Globus pallidus (tissue), 1 donor: ENCODE measurements around the gene CHRNB1.

Experiments
- DNase-seq: peaks from one replicate; pipeline ENCODE4 v3.0.0-alpha.2; 2015; ENCODE audit warnings: low spot score

The CHRNB1 gene

DNA sequence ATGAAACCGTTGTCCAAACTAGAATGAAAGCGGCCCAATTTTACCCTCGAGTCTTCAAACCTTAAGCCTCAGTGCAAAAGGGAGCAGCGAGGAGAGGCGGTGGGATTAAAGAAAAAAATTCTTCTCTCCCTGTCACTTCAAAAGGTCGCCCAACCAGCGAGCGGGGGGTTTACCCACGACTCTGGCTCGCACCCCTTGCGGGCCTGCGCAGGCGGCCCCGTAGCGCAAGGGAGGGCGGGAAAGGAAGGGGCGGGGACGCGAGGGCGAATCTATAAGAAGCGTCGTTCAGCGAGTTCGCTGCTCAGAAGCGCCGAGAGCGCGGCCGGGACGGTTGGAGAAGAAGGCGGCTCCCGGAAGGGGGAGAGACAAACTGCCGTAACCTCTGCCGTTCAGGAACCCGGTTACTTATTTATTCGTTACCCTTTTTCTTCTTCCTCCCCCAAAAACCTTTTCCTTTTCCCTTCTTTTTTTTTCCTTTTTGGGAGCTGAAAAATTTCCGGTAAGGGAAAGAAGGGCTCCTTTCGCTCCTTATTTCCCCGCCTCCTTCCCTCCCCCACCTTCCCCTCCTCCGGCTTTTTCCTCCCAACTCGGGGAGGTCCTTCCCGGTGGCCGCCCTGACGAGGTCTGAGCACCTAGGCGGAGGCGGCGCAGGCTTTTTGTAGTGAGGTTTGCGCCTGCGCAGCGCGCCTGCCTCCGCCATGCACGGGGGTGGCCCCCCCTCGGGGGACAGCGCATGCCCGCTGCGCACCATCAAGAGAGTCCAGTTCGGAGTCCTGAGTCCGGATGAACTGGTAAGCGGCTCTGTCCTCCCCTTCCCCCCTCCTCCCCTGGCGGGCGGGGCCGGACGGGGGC, 39.4 kb downstream of the CHRNB1 start, which contains the start of gene POLR2A:
TSS of gene POLR2A (plus strand) at position 300 of the 852 bp plus-strand sequence.
- DNase-seq, result peak; percentile 98

DNA sequence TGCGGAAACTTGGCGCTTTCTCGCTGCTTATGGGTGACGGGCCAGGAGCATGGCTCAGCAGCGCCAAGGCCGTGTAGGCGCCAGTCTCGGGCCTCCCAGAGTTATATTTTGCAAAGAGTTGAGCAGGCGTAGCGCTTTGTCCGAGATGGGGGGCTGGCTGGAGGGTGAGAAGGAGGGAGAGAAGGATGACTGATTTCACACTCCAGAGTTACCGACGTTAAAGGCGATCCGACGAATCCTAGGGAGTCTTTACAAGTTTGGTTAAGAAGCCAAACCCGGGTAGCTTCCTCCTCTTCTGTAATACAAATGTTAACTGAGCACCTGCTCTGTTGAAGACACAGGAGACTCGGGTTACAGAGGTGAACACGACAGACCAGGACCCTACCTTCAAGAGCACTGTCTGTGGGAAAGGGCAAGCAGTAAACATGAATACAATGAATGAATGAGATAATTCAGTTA, 40.1 kb downstream of the CHRNB1 start:
- DNase-seq, result no peak

DNA sequence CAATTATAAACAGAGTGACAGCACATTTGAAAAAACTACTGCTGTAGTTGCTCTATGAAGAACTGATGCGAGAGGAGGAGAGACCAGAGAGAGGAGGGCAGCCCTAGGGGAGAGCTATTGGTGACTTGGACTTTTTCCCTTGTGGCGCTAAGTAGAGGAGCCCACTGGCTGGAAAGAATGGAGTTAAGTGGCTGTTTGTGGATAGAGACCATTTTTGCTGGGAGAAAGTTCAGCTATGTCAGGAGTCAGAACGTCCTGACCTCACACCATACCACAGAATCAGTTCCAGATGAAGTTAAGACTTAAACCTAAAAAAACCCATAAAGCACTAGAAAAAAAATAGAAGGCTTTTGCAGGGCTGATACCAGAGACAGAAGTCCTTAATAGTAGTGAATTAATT, 41.3 kb downstream of the CHRNB1 start:
- DNase-seq, result no peak

DNA sequence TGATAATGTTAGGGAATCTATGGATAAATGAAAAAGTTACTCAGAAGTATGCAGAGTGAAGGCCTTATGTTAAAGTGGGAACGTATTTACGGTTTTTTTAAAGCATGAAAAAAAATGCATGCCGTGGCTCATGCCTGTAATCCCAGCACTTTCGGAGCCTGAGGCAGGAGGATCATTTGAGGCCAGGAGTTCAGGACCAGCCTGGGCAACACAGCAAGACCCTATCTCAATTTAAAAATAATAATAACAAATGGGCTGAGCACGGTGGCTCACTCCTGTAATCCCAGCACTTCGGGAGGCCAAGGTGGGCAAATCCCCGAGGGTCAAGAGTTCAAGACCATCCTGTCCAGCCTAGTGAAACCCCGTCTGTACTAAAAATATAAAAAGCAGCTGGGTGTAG, 45.3 kb downstream of the CHRNB1 start:
- no peak for DNase-seq

DNA sequence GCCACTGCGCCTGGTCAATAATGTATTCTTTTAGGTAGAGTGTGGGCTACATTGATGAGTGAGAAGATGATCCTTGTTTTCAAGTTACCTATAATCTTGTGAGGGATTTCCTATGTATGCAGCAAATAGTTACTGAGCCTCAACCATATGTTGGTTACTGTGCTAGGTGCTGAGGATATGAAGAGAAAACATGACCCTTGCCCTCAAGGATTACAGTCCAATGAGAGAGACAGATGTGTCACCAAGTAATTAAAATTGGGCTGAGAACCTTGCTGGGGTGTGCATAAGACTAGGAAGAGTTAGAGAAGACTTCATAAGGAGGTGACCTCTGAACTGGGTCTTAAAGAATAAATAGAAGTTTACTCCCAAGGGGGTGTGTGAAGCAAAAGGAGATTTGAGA, 46.7 kb downstream of the CHRNB1 start:
- no peak for DNase-seq

DNA sequence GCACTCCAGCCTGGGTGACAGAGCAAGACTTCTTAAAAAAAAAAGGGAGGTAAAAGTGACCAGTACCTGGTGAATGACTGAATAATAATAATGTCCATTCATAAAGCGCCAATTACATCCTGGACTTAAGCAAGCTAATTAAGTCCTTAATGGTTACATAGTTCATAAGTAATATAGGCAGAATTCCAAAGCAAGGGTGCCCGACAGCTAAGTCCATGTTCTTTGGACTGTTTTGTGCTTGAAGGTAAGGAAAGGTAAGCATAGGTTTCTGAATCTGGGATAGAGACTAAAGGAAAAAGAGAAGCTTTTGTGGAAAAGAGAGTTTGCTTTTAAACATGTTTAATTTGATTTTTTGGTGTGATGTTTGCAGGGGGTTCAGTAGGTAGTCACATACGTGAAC, 49.1 kb downstream of the CHRNB1 start:
- DNase-seq, result no peak

DNA sequence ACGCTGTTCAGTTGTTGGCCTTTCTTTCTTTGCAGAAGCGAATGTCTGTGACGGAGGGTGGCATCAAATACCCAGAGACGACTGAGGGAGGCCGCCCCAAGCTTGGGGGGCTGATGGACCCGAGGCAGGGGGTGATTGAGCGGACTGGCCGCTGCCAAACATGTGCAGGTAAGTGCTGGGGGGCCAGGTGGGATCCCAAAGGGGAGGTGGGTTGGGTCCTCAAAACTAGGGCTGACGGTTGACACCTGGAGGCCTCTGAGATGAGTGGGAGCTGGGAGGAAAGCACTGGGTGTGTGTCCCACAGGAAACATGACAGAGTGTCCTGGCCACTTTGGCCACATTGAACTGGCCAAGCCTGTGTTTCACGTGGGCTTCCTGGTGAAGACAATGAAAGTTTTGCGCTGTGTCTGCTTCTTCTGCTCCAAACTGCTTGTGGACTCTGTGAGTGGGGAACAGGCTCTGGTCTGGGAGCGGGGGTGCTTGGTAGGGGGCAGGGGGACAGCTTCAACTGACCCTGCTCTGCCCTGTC, 51.1 kb downstream of the CHRNB1 start:
- DNase-seq, result no peak

DNA sequence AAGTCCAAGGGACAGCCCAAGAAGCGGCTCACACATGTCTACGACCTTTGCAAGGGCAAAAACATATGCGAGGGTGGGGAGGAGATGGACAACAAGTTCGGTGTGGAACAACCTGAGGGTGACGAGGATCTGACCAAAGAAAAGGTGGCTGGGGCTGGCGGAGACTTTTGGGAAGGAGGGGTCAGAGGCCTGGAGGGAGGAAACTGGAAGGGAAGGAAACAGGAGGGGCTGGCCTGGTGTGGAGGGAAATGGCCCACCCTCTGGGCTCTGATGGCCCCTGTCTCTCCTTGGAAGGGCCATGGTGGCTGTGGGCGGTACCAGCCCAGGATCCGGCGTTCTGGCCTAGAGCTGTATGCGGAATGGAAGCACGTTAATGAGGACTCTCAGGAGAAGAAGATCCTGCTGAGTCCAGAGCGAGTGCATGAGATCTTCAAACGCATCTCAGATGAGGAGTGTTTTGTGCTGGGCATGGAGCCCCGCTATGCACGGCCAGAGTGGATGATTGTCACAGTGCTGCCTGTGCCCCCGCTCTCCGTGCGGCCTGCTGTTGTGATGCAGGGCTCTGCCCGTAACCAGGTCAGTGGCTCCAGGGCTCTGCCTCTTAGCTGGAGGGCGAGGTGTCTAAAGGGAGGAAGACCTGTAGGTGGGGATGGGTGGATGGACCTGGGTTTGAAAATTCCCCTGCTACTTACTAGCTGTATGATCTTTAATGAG, 51.8 kb downstream of the CHRNB1 start:
- no peak for DNase-seq

DNA sequence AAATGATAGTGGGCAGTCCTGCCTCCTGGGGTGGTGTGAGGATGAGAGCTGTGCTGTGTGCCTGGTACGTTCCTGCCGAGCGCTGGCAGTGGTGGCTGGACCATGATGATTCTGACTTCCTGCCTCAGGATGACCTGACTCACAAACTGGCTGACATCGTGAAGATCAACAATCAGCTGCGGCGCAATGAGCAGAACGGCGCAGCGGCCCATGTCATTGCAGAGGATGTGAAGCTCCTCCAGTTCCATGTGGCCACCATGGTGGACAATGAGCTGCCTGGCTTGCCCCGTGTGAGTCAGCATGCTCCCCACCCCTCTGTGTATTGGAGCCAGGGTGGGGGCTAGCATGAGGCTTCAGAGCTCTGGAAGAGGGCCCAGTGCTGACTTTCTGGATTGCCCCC, 52.4 kb downstream of the CHRNB1 start:
- no peak for DNase-seq

DNA sequence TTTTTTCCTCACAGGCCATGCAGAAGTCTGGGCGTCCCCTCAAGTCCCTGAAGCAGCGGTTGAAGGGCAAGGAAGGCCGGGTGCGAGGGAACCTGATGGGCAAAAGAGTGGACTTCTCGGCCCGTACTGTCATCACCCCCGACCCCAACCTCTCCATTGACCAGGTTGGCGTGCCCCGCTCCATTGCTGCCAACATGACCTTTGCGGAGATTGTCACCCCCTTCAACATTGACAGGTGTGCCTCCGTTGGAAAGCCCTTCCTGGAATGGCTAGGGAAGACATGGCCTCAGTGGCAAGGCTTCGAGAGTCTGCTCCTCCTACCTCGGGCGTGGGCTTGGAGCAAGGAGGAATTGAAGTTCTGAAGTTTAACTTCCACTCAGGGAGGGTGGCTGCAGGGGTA, 52.8 kb downstream of the CHRNB1 start:
- DNase-seq, result no peak

DNA sequence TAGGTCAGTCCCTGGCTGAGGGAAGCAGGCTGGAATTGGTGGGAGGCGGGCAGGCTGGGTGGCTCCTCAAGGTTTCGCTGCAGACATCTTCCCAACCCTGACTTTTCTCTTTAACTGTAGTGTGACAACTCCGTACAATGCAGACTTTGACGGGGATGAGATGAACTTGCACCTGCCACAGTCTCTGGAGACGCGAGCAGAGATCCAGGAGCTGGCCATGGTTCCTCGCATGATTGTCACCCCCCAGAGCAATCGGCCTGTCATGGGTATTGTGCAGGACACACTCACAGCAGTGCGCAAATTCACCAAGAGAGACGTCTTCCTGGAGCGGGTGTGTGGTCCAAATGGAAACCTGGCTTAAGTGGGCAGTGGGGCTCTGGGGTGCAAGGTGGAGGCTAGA, 54.3 kb downstream of the CHRNB1 start:
- no peak for DNase-seq

DNA sequence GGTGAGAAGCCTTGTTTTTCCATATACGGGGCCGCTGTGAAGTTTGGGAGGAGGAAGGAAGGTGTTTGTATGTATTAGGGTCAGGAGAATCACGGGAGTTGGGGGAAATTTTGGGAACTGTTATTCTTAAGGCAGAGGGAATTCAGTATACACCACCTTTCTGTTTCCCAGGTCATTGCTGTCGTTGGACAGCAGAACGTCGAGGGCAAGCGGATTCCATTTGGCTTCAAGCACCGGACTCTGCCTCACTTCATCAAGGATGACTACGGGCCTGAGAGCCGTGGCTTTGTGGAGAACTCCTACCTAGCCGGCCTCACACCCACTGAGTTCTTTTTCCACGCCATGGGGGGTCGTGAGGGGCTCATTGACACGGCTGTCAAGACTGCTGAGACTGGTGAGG, 56.9 kb downstream of the CHRNB1 start:
- no peak for DNase-seq

DNA sequence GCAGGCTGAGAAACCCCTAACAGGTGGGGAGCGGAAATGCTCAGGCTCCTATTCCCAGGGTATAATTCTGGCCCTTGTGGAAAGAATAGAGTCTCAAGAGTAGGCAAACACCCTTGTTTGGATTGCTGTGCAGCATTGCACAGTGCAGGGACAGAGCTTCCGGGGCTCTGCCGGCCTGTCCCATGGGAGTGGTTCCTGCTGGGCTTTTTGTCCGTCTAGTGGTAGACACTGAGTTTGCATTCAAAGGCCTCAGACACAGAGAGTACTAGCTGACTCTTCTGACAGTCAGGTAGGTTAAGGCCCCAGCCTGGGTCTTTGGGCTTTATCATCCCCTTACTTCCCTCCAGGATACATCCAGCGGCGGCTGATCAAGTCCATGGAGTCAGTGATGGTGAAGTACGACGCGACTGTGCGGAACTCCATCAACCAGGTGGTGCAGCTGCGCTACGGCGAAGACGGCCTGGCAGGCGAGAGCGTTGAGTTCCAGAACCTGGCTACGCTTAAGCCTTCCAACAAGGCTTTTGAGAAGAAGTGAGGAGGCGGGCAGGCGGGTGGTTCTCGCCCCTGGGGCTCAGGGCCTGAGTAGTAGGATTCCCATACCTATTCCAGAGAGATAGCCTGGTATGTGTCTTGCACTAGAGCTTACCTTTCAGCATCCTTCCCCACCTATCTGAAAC, 57.4 kb downstream of the CHRNB1 start:
- no peak for DNase-seq

DNA sequence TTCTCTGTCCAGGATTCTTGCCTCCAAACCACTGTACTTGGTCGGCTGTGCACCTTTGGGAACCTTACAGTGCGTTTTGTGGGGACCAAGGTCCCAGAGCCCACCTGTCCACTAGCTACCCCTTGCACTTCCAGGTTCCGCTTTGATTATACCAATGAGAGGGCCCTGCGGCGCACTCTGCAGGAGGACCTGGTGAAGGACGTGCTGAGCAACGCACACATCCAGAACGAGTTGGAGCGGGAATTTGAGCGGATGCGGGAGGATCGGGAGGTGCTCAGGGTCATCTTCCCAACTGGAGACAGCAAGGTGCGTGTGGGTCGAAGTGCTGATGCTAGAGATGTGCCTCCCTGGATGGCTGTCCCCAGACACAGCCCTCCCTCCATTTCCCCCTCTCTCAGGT, 58.1 kb downstream of the CHRNB1 start:
- no peak for DNase-seq

DNA sequence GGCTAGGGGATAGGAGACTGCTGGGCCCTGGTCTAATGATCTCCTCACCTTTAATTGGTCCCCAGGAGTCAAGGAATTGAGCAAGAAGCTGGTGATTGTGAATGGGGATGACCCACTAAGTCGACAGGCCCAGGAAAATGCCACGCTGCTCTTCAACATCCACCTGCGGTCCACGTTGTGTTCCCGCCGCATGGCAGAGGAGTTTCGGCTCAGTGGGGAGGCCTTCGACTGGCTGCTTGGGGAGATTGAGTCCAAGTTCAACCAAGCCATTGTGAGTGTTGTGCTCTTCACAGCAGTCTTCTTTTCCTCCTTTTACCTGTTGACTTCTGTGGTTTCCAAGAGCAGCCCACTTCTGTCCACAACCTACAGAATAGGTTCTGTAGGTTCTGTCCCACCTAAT, 58.7 kb downstream of the CHRNB1 start:
- no peak for DNase-seq
